Colonic mucosa (tissue), 4 donors: ENCODE data around the gene EFHC1. TPM values are rescaled to one million over a fixed set of nuclear protein-coding genes. Genes with fewer than 3 reads are reported as not detected.
A peak's percentile ranks its signal among the peaks of the same experiment; 100 is the strongest.

Source experiments
- DNase-seq: peaks from one replicate; pipeline ENCODE4 v3.0.0-alpha.2; 2020
- H3K27ac ChIP-seq: fragments of 200-600 bp; one replicate; pipeline ENCODE4 v1.8.0; 2021
- H3K27me3 ChIP-seq: fragments of 200-600 bp; one replicate; pipeline ENCODE4 v1.8.0; 2021
- H3K36me3 ChIP-seq: fragments of 200-600 bp; one replicate; pipeline ENCODE4 v1.8.0; 2021
- H3K4me1 ChIP-seq: fragments of 200-600 bp; one replicate; pipeline ENCODE4 v1.8.0; 2021; ENCODE audit warnings: mild to moderate bottlenecking
- H3K4me3 ChIP-seq: fragments of 200-600 bp; one replicate; pipeline ENCODE4 v1.8.0; 2021
- H3K9ac ChIP-seq, 2 donors: one replicate each; pipeline ENCODE4 v1.7.0; 2013; ENCODE audit warnings: control low read depth in 2 of 2, low read depth in 2 of 2, low read length in 2 of 2
- H3K9me3 ChIP-seq: fragments of 200-600 bp; one replicate; pipeline ENCODE4 v1.8.0; 2021
- CTCF ChIP-seq: fragments of 200-600 bp; IDR thresholded peaks from one replicate; pipeline ENCODE4 v1.8.0; 2022; ENCODE audit warnings: antibody characterized with exemption, mild to moderate bottlenecking
- intact Hi-C: fragments of 100-400 bp; cut with DNase I; formaldehyde crosslinking; loops from one replicate; pipeline ENCODE4 v1.14.1; 2022
- total RNA-seq, 2 donors: library from RNA; stranded (reverse); fragmentation: NEBNext Ultra II Directional in 1 of 2; extraction: Animal tissue kit (Norgen Biotek cat#: 25700) in 1 of 2; gene quantifications; one replicate each; pipeline ENCODE4 v1.2.1, GENCODE V29; 2021
- donor health status: healthy.
- donor health status: DM: no; HTN: no; CAD: no.
- donor health status: DM: no; HTN: no; CAD: no.

Gene EFHC1
- total RNA-seq, 2 donors from 2014 or later: 6.2 to 9.5 TPM

- H3K9ac ChIP-seq: peak overlapping the region in 1 of 2 donors; percentile 69
- H3K27ac ChIP-seq: peak overlapping the region; percentile 76
- H3K4me1 ChIP-seq: peaks cover 7% of the 10 kb centered on the region
- intact Hi-C loops: no loop called here
- H3K9me3 ChIP-seq: no peaks in the 10 kb centered on the region
- H3K36me3 ChIP-seq: no peaks in the 10 kb centered on the region
- DNase-seq: no peak
- H3K27me3 ChIP-seq: no peaks in the 10 kb centered on the region
- no peak for TF ChIP-seq CTCF
- H3K4me3 ChIP-seq: no peak overlapping the region
These were observed 31.4 kb upstream of the EFHC1 start for GRCh38 chr6:52388790-52389189.

DNA sequence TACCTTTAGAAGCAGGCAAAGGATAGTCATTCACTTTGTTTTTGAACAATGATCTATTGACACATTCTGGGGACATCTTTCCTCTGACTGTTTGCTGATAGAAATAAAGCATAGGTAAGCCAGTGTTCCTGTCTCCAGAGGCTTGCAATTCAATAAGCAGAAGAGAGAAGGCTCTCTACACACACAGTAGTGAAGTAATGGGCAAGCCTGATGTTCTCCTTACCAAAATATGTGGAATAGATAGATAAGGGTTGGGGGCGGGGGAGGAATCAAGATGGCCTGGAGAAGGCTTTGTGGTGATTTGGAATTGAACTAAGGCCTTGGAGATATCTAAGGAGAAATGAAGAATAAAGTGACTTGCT, 30.9 kb upstream of the EFHC1 start:
- no peak for DNase-seq
- TF ChIP-seq CTCF: no peak
- intact Hi-C loops: no loop called here
- no peaks in the 10 kb centered on the region for H3K36me3 ChIP-seq
- no peak overlapping the region for H3K4me3 ChIP-seq
- peaks cover 7% of the 10 kb centered on the region for H3K4me1 ChIP-seq
- H3K27me3 ChIP-seq: no peaks in the 10 kb centered on the region
- H3K27ac ChIP-seq: peak overlapping the region; percentile 76
- peak overlapping the region in 1 of 2 donors; percentile 69 for H3K9ac ChIP-seq
- H3K9me3 ChIP-seq: no peaks in the 10 kb centered on the region

- H3K4me3 ChIP-seq: no peak overlapping the region
- no peak for TF ChIP-seq CTCF
- intact Hi-C loops: no loop called here
These were observed 30.3 kb upstream of the EFHC1 start for GRCh38 chr6:52389626-52390360.

GRCh38 chr6:52390361-52390727, 29.8 kb upstream of the EFHC1 start:
- H3K9ac ChIP-seq: peak overlapping the region in 1 of 2 donors; percentile 69
- peak; percentile 40 for DNase-seq

More at GRCh38 chr6:52389626-52390360, 30.3 kb upstream of the EFHC1 start:
- no peaks in the 10 kb centered on the region for H3K27me3 ChIP-seq
- no peaks in the 10 kb centered on the region for H3K9me3 ChIP-seq
- peaks cover 7% of the 10 kb centered on the region for H3K4me1 ChIP-seq
- H3K36me3 ChIP-seq: no peaks in the 10 kb centered on the region
- DNase-seq: peak; percentile 86
- peak overlapping the region; percentile 76 for H3K27ac ChIP-seq
- peak overlapping the region in 1 of 2 donors; percentile 69 for H3K9ac ChIP-seq

GRCh38 chr6:52391599-52391998, 28.5 kb upstream of the EFHC1 start:
- TF ChIP-seq CTCF: no peak
- H3K4me1 ChIP-seq: peaks cover 7% of the 10 kb centered on the region
- no peak overlapping the region for H3K27ac ChIP-seq

More at GRCh38 chr6:52390361-52390727, 29.8 kb upstream of the EFHC1 start:
- no peak for TF ChIP-seq CTCF
- no peaks in the 10 kb centered on the region for H3K9me3 ChIP-seq
- no peaks in the 10 kb centered on the region for H3K27me3 ChIP-seq
- no peaks in the 10 kb centered on the region for H3K36me3 ChIP-seq
- H3K27ac ChIP-seq: peak overlapping the region; percentile 76
- intact Hi-C loops: no loop called here
- peaks cover 7% of the 10 kb centered on the region for H3K4me1 ChIP-seq
- H3K4me3 ChIP-seq: no peak overlapping the region

More at GRCh38 chr6:52391599-52391998, 28.5 kb upstream of the EFHC1 start:
- no peak for DNase-seq
- Histone ChIP-seq H3K27me3 (no peaks in the 10 kb centered on the region), H3K9ac (no peak overlapping the region), H3K4me3 (no peak overlapping the region), H3K36me3 (no peaks in the 10 kb centered on the region), H3K9me3 (no peaks in the 10 kb centered on the region)
- intact Hi-C loops: no loop called here
